Right forelimb (tissue), 1 donor: ENCODE results near the gene JADE1.

ENCODE experiments used
- DNase-seq: peaks from one replicate; pipeline ENCODE4 v3.0.0-alpha.2; 2018

Gene JADE1

DNA sequence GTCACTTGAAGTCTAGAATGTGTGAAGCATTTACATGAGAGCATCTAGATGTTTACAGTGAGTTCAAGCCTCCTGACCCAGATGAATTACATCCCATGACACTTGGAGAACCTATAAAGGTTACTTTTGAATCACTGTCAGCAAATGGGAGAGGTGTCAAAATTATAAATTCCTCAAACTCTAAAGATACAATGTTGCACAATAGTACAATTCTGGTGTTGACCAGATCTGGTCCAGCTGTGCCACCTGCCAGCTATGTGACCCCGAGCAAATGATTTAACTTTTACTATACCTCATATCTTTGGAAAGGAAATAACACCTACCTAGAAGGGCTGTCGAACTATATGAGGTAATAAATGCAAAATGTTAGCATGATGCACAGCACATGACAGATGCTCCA, 69.8 kb downstream of the JADE1 start:
- no peak for DNase-seq

DNA sequence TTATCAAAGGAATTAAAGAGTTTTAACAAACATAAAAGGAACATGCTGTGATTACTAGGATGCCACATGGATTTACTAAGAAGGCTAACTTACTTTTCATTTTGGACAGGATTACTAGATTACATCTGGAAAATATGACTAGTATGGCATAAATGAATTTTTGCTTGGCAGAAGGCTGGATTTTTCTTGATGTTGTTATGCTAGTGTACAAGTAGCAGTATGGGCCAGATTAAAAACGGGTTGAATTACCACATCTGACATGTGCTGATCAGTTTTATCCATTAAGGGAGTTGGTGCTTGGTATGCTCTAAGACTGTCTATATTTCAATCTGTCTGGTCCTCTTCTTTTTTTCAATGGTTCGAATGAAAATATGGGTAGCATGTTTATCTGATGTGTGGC, 70.5 kb downstream of the JADE1 start:
- no peak for DNase-seq

DNA sequence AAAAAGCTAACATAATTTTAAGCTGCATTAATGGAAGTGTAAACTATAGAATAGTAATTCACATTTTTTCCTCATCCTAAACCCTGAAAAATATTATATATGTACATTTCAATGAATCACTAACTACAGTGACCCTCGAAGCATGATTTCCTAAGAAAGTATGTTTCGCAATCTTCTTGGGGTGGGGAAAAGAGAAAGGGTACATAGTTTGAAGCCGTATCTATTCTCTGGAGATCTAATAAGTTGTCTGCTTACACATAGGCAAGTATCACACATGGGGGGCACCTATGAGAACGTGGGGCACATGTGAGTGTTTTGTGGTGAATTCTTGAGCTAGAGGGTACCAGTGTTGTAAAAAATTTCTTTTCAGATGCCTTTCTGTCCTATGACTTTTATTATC, 71.2 kb downstream of the JADE1 start:
- no peak for DNase-seq

DNA sequence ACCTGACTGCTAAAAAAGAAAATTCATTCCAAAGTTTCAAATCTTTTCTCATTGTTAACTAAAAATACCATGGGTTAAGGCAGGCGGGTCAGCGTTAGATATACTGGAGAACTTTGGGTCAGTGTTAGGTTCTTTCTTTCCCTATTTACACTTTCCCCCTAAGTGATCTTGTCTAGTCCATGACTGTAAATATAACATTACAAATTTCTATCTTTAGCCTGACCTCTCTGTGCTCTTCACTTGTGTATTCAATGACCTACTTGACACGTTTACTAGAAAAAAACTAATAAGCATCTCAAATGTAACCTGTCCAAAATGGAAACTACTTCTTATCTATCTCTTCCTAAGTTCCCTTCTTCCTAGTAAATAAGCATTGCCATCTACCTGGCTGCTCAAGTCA, 95.3 kb downstream of the JADE1 start:
- DNase-seq, result no peak

DNA sequence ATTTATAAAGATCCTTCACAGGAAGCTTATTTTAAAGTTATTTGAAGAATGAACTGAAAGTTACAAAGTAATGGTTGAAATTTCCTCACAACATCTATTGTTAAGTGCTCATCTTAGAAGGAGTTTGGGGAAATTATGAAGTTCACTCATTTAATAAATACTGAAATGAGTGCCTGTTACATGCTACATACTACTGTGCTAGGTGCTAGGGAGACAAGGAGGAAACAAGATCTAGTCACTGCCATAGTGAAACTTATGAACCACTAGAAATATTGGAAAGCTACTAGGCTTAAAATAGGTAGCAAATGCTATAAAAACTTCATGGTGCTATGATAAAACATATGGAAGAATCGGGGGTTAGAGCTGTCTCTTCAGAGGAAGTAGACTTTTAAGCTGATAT, 97.1 kb downstream of the JADE1 start:
- DNase-seq, result no peak

DNA sequence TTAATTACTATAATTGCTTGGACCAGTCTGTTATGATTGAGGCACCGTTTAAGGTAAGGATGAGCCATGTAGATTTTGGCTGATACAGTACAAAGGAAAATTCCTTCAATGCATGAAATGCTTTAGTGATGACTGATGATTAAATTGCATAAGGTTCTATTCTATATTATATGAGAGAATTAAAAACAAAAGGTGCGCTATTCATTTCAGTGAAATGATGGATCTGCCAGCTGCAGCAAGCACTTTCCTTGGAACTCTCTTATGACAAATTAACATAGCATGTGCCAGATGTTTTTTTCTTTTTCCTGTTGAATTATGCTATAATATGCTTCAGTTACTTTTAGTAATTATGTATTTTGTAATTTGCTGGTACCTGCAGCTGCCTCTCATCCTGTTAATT, 98.5 kb downstream of the JADE1 start:
- no peak for DNase-seq

DNA sequence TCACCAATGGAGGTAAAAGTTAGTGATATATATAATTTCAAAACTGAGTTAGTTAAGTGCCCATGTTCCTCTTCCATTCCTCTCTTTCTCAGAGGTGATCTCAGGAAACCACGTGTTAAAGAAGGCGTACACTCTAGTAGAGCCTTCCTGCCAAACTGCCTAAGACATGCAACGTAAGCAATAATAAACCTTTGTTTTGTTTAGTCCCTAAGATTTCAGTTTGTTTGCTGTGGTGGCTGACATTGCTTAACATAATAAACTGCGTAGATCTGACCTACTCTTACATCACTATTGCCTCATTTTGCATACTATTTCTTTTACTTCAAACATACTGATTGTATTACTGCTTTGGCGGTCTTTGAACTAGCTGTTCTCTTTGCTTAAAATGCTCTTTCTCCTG, 99.2 kb downstream of the JADE1 start:
- DNase-seq, result no peak

DNA sequence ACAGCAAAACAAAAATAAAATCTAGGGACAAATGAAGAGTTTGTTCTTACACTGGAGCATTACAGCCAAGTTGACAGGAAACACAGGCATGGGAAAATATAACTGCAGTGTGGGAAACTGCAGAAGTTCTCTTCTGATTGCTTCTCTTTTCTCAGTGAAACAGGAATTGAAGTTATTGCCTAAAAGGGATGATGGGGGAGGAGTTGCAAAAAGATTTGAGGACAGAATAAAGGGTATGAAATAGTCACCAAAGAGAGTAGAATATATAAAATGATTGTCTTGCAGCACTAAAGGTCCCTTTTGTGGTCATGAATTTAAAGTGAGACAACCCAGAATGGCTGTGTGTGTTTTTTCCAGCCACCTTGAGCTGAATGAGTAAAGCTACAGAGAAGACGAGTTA, 103.7 kb downstream of the JADE1 start:
- DNase-seq, result no peak

DNA sequence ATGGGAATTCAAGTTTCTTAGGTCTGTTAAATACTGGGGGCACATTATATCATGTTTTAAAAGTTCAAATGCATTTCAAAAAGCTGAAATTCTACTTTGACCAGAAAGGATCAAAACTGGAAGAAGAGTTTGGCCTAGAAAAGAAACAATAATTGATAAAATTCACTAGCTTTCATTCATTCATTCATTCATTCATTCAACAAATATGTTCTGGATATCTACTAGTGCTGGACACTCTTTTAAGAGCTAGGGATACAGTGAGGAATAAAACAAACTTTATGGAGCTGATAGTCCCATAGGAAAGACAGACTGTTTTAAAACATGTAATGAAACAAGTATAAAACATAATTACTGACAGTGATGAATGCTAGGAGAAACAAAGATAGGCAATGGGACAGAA, 106.0 kb downstream of the JADE1 start:
- no peak for DNase-seq

DNA sequence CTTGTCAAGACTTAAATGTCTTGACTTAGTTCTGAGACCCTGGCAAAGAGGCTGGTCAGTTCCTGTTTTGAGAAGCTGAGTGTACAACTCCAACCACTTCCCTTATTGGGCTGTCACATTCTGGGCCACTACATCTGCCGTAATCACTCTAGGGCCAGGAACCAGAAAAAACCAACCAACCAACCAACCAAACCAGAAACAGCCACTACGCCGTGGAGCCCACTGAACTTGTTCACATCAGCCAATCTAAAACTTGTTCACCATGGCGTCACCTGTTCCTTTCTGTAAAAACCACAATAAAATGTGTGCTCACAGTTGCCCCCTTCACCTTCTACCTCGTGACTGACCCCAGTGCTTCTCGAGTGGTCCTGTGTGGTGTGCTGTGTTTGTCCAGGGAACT, 107.3 kb downstream of the JADE1 start:
- DNase-seq, result no peak

DNA sequence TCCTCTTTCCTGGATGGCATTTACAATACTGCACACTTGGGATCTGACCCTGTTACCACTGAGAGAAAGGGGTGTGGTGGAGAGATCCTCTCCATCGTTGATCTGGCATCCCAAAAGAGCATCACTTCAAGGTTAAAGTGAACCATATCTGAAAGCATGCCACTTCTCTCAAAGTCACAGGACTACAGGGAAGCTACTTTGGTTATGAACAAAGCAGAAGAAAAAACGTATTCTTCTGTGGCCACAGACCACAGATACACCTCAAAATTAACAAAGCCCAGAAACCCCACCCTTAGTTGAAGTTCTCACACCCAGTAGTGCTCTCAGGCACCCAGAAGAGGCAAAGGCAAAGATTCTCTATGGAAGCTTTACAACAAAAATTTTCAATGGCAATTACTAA, 108.3 kb downstream of the JADE1 start:
- no peak for DNase-seq

DNA sequence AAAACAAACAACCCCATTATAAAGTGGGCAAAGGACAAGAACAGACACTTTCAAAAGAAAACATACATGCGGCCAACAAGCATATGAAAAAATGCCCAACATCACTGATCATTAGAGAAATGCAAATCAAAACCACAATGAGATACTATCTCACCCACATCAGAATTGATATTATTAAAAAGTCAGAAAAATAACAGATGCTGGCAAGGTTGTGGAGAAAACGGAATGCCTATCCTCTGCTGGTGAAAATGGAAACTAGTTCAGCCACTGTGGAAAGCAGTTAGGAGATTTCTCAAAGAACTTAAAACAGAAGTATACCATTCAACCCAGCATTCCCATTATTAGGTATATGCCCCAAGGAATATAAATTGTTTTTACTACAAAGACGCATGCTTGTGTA, 112.5 kb downstream of the JADE1 start:
- DNase-seq, result no peak
